Measurements from ENCODE around the gene TMEM187. TPM values are rescaled to one million over a fixed set of nuclear protein-coding genes. Genes with fewer than 3 reads are reported as not detected.
A peak's percentile ranks its signal among the peaks of the same experiment; 100 is the strongest.
"Not testable (repeated sequence)": the region's sequence is repeated elsewhere in the genome, so short reads cannot be mapped to it uniquely, and the experiment has no call there.

Gene TMEM187
- polyA plus RNA-seq, 12 donors, result 2.7 to 7.0 (median 4.8) TPM; not detected in 2

DNA sequence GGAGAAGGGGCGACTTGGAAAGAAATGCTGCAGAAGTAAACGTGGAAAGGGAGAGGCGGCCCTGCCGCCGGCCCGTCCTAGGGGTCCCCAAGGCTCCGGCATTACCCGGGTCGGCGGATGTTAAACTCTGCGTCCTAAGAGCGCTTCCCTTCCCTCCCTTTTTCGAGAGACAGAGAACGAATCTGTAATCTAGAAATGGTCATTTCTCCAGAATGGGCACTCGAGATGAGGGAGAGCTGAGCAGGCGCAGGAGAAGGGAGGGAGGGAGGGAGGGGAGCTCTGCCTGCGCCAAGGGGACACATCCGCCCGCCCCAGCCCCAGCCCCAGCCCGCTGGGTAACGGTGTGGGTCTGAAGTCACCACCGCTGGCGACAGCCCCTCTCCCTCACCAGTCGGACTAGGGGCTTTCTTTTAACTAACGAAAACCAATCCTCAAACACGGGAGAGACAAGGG lies 2.6 kb upstream of the TMEM187 start:
- DNase-seq, result no peak

DNA sequence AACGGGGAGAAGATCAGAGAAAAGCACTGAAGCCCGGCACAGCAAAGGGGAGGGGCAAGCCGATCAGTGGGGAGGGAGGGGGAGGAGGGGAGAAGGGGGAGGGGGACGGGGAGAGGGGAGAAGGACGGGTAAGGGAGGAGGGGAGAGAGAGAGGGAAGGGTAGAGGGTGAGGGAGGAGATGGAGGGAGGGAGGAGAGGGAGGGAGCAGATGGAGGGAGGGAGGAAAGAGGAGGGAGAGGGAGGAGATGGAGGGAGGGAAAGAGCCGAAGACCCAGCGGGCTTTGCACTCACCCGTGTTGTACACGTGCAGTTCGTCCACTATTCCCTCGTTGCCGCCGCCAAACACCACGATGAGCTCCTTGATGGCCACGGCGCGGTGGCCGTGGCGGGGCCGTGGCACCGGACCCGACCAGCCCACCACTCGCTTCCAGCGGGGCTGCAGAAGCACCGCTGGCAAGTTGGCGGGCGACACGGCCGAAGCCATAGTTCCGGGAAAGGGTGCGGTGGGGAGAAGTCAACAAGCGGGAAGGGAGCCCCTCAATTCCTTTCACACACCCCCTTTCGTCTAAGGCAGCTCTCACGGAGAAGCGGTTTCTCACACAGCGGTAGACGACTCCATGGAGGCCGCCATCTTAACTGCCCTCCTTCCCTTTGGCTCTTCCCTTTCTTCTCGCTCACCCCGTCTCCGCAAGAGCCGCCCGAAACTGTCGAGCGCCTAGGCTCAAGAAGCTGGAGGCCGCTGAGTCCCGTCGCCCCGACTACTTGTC lies 2.0 kb upstream of the TMEM187 start:
- DNase-seq, result peak; percentile 77

DNA sequence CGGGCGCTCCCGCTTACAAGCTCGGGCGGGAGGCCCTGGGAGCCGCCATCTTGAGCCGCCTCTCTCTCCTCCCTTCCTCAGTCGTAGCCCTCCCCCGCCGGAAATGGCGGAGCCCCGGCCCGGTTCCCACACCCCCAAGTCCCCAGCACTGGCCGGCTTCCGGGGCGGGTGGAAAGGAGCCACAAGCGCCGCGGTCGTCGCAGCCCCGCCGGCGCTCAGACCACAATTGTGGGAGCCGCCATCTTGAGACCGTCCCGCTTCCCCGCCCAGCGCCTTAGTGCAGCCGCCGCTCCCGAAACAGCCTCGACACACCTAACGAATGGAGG lies 1.5 kb upstream of the TMEM187 start:
- peak; percentile 92 for DNase-seq

DNA sequence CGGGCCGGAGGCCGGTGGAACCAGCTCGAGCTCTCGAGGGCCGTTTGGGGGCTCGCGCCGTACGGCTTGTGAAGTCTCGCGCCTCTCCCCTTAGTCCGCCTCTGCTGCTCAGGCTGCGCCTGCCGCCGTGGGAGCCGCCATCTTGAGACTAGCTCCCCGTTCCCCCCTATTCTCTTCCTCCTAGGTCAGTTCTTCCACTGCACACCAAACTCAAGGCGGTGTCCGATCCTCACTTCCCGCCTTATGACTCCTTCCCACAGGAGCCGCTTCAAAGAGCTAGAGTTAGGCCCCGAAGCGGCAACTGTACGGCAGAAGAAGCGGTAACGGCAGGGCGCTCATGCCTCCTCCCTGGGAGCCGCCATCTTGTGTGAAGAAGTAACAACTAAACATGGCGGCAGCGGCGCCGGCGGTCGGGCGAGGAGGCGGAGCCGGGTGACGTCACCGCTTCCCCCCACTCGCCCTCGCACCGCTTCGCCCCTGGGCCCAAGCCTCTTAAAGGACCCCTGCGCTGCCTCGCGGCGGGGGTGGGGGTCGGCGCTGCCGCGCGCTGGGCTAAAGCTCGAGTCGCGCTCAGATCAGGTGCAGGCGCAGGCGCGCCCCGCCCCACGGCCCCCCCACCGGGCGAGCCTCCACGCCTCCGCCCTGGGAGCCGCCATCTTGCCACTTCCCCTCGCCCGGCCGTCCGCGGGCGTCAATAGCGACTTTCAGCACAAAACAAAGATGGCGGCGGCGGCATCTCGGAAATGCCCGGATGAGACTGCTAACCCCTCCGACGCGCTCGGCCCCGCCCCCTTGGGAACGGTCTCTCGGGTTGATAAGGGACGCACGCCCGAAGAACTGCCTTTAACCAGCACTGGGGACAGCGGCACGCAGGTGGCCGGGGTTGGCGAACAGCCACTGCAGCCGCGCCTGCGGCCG lies 845 bp upstream of the TMEM187 start, which contains the start of gene HCFC1:
HCFC1 (minus strand) TSS at position 369 of the 918 bp plus-strand sequence. CDS start 978 bp downstream, outside the sequence.
- peak; percentile 95 for DNase-seq

DNA sequence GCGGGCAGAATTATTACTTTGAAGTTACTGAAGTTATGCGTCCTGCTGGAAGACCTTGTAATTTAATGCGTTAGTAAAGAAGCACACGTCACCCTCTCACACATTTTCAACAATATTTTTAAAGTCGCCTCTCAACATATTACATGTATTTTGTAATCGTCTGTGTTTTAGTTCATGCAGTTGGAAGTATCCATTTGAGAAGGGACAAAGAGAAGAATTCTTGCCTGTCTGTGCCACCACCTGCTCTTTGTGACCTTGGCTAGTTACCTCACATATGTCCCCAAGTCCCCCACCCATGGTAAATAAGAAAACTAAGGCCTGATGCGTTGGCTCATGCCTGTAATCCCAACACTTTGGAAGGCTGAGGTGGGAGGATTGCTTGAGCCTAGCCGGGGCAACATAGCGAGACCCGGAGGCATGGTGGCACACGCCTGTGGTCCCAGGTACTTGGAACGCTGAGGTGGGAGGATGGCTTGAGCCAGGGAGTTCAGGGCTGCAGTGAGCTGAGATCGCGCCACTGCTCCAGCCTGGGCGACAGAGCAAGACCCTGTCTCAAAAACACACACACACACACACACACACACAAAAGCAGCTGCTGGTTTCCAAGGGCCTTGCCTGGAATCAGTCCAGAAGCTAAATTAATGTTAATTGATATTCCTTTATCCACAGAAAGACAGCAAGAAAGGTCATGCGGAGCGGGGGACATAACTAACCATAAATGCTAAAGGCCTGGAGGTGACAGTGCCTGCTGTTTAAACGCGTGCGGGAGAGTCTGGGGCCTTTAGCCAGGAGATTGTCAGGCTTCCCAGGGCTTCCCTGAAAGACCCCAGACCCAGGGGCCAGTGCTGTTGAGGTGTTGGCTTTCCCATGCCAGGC lies 811 bp downstream of the TMEM187 start:
- no peak for DNase-seq

DNA sequence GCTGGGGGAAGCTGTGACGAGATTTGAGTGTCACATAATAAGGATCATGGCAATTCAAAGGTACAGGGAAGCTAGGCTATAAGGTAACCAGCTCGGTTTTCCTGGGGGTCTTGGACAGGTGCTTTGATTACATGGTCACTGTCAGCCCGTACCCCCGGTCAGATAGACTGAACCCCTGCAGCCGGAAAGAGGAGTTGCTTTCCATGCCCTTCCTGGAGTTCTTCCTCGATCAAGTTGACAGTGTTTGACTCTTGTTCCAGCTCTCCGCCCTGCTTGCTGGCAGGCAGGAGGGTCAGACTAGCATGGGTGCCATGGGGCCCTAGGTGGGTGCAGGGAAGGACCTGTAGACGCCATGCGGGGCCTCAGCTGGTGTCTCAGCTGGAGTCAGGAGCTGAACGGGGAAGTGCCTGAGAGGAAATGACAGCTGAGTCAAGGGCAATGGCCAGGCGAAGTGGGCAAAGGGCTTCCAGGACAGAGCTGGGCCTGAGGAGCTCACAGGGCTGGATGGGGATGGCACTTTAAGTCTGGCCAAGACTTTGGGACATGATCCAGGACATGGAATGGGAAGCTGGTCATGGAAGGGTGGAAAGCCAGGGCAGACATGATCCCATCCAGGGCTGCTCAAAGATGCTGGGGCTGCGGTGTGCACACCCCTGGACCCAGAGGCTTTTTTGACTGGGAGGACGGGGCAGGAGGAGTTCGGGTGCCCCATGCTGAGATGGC lies 1.6 kb downstream of the TMEM187 start:
- DNase-seq, result no peak

DNA sequence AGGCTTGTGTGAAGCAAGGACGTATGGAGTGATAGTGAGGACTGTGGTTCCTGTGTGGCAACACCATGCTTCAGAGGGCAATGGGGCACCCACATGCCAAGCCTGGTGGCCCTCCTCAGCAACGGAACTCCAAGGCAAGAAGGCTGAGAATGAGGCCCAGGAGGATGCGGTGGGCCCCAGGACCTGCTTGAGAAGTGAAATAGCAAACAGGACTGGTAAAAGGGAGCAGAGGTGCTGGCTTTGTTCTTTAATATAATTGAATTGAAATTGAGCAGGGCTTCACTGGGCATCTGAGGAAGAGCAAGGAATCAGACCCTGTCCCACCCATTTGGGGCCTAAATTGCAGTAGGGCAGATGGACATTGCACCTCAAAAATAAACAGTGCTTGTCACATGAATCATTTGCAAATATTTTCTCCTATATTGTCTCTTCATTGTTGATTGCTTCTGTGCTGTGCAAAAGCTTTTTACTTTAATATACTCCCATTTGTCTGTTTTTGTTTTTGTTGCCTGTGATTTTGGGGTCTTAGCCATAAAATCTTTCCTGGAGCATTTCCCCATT lies 2.3 kb downstream of the TMEM187 start:
- no peak for DNase-seq

DNA sequence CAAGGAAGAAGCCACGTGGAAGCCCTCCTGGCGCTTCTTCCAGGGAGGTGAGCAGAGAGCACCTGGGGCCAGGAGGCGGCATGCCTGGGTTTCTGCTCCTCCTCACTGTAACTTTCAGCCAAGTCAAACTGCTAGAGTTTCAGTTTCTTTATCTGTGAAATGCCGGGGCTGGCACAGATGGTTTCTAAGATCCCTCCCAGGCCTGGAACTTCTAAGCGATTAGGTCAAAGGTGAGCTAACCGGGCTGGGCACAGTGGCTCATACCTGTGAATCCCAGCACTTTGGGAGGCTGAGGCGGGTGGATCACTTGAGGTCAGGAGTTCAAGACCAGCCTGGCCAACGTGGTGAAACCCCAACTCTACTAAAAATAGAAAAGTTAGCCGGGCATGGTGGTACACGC lies 7.8 kb downstream of the TMEM187 start:
- not testable (repeated sequence) for DNase-seq

DNA sequence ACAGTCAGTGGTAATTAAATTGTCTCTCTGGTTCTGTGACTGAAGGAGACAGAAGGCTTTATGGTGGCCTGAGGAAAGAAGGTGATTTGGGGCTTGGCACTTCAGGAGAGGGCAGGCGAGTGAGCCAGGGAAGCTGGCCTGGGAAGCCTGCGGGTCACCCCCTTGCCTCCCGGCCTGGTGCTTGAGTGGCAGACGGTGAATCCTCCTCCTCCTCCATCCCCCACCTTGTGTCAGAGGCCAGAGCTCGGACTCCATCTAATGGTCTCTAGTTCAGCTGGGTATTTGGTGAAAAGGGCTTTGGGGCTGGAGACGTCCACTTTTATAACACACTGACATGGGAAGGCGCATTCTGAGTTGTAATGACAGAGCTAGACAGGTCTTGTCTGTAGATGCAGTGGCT lies 8.7 kb downstream of the TMEM187 start:
- DNase-seq, result no peak

DNA sequence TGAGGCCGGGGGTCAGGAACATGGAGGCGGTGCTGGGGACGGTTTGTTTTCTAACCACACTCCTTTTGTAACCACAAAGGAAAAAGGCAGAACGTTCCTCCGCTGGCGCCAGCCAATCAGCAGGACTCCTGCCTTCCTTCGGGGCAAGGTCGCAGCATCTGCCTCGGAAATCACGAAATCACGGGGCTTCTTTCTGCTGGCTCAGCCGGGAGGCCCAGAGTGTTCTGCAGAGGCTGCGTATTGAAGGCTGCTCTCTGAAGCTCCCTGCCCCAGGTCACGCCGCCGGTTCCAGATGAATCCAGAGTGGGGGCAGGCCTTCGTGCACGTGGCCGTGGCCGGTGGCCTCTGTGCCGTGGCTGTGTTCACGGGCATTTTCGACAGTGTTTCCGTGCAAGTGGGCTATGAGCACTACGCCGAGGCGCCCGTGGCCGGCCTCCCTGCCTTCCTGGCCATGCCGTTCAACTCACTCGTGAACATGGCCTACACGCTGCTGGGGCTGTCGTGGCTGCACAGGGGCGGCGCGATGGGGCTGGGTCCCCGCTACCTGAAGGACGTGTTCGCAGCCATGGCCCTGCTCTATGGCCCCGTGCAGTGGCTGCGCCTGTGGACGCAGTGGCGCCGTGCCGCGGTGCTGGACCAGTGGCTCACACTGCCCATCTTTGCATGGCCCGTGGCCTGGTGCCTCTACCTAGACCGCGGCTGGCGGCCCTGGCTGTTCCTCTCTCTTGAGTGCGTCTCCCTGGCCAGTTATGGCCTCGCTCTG lies 9.4 kb downstream of the TMEM187 start:
- DNase-seq, result no peak

DNA sequence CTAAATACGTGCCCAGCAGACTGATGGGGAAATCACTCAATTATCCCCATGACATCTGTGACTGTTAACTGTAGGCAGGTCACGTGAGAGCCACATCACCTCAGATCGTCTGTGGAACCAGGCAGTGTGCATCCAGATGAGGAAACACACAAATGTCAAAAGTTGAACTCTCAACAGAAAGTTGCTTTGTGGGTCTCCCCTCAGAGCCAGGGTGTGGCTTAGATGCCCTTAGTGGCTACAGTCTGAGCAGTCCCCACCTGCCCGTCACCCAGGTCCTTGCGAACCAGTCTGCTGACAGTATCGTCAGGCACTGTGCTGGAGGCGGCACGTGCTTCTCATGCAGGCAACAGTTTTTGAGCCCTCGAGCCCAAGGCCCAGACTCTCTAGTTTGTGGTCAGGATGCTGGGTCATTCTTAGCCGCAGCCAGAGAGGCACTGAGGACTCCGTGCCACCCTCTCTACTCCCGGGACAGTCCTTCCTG lies 10.8 kb downstream of the TMEM187 start:
- no peak for DNase-seq

DNA sequence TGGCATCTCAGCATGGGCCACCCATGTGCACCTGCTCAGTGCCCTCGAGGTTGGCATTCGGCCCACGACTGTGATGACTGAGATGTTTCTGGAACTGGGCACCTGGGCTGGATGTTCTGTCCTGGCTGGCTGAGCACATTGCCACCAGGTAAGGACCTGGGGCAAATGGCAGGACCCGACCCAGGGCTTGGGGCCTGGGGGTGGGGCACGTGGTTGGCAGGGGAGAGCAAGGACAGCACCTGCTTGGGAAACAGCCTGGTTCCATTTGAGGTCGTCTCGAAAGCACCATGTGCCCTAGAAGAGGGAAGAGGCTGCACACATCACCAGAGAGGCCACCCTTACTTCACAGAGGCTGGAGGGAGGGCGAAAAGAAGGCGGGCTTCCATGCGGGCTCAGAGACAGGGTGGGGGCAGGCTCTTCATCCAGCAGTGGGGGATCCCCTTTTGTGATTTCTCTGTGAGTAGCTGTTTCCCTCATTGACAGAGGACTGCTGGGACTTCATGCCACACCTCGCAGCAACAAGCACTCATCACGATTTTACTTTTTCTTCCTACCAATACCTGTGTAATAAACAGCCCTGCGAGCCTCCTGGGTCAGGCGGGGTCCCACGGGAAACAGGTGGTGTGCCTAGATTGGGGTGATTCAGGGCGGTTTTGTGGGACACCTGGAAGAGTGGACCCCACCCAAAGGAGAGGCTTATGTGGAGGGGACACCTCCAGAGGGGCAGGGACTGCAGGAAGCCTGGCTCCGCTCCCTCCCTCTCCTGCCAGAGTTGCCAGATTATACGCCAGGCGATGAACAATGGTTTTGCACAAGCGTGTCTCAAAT lies 12.0 kb downstream of the TMEM187 start:
- DNase-seq, result no peak

DNA sequence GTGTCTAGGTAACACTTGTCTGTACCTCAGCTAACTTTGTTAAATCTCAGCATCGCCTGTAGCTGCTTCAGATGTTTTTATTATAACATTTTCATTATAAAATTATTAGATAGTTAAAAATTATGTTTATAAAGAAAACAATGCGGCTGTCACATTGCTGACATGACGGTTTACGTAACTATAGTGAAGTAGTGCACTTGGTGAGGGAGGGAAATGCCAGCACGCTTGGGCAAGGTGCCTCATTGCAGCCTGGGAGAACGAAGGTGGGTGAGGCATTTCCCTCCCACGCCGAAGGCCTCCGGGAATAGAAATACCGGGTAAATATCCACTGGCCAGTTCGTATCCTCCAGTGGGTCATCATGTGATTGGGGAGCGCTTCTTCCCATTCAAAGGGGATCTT lies 15.9 kb downstream of the TMEM187 start:
- DNase-seq, result no peak

DNA sequence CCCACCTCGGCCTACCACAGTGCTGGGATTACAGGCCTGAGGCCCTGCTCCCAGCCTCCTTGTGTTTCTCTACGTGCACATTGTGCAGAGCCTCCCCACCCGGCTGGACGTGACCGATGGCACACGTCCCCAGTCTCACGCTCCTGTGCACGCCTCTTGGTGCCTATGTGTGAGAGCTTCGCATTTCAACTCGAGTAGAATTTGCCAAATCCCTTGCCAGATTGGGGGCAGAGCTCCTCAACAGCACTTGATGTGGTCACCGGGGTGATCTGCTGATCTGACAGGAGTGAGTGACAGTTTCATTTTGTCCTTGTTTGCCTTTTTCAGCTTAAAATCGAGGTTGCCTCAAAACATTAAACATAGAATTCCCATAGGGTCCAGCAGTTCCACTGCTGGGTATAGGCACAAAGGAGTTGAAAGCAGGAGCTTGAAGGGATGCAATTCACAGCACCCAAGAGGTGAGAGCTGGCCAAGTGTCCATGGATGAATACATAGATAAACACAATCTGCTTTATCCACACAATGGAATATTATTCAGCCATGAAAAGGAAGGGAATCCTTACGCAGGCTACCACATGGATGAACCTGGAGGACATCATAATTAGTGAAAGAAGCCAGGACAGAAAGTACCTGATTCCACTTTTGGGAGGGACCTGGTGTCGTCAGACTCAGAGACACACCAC lies 17.6 kb downstream of the TMEM187 start:
- DNase-seq, result no peak

DNA sequence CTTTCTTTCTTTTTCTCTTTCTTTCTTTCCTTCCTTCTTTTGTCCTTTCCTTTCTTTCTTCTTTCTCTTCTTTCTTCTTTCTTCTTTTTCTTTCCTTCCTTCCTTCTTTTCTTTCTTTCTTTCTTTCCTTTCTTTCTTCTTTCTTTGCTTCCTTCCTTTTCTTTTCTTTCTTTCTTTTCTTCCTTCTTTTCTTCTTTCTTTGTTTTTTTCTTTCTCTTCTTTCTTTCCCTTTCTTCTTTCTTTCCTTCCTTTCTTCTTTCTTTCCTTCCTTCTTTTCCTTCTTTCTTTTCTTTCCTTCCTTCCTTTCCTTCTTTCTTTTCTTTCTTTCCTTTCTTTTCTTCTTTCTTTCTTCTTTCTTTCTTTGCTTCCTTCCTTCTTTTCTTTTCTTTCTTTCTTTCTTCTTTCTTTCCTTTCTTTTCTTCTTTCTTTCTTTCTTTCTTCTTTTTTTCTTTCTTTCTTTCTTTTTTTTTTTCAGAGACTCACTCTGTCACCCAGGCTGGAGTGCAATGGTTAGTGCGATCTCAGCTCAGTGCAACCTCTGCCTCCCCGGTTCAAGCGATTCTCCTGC lies 18.5 kb downstream of the TMEM187 start:
- DNase-seq, result no peak

DNA sequence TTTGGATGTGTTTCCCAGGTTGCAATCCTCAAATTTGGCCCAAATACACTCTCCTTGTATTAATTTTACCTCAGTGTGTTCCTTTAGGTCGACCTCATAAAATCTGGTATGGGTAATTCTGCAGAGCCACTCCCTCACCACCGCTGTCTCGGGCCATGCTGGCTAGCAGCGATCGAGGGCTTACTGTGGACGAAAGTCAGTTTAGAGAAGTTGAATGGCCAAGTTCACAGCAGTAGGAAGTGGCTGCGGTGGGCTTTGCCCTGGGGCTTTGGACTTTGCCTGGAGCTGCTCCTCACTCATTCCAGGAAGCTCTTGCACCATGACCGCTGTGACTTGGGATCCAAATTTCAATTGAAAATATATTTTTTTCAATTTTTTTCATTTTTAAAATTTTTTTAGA lies 19.6 kb downstream of the TMEM187 start:
- DNase-seq, result no peak

DNA sequence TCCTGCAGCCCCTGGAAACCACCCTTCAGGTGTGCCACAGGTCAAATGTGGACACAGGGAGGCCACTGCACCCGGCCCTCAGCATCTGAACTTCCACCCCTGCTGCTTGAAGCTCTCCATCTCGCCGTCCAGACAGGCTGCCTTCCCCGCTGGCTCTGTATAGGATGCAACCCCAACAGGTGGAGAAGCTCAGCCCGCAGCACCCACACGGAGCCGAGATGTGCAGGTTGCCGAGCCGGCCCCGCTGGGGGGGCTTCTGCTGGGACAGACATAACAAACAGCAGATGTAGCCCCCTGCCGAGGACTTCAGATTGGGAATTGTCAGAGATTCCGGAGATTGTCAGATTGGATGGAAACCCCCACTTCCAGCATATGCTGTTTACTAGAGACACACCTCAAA lies 20.5 kb downstream of the TMEM187 start:
- no peak for DNase-seq

DNA sequence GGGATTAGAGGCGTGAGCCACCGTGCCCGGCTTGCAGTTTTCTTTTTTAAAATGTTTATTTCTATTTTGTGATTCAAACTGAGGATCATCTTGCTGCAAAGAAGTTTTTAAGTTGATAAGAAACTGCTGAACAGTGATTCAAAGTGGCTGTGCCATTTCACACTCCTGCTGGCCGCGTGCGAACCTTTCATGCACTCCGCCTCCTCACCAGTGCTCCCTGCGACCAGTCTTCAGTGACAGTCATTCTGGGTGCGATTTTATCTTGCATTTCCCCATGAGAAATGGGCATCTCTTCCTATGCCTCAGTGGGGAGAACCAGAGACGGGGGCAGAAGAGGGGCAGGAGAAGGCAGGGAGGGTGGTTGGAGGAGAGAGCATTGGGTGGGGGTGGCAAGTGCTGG lies 21.4 kb downstream of the TMEM187 start:
- no peak for DNase-seq
